IMR-90 (cell line): ENCODE results near the gene PCSK6. TPM values are rescaled to one million over a fixed set of nuclear protein-coding genes. Genes with fewer than 3 reads are reported as not detected.

Experiments
- ATAC-seq: fragments of 200-7000 bp; cut with Tn5 transposase; 2 replicates; pipeline ENCODE4 v1.9.1; 2020; ENCODE audit warnings: low read depth, mild to moderate bottlenecking, moderate library complexity
- BruUV-seq: library from RNA; stranded (reverse); fragments of 400-500 nt; replicated peaks from 2 replicates; lab custom pipeline; 2021; lab: Mats Ljungman, UMichigan
- CTCF ChIA-PET: fragments of 300-600 bp; formaldehyde crosslinking; extraction: SDS; loops from one replicate; lab custom pipeline; 2021; ENCODE audit warnings: antibody characterized with exemption; lab: Yijun Ruan, JAX
- POLR2A ChIA-PET: fragments of 300-600 bp; sonication (Branson Sonifier 250); formaldehyde crosslinking; loops from one replicate; lab custom pipeline; 2022; ENCODE audit warnings: antibody characterized with exemption; ENCODE audit not compliant: unreplicated experiment; lab: Charles Lee
- DNase-seq: peaks from one replicate; pipeline ENCODE4 v3.0.0; 2013
- H2AFZ ChIP-seq: replicated peaks from 2 replicates; pipeline ENCODE3; 2013; ENCODE audit warnings: low read length, mild to moderate bottlenecking; ENCODE audit not compliant: poor library complexity
- H2AK5ac ChIP-seq: 2 replicates; pipeline ENCODE4 v1.6.1; 2013; ENCODE audit warnings: low read depth, low read length, inconsistent platforms
- H2AK9ac ChIP-seq: replicated peaks from 2 replicates; pipeline ENCODE3; 2013; ENCODE audit warnings: mild to moderate bottlenecking, low read depth, low read length, moderate library complexity; ENCODE audit not compliant: poor library complexity
- H2BK120ac ChIP-seq: 2 replicates; pipeline ENCODE4 v1.6.1; 2013; ENCODE audit warnings: low read depth, low read length, inconsistent platforms
- H2BK15ac ChIP-seq: 3 replicates; pipeline ENCODE4 v1.6.1; 2013; ENCODE audit warnings: low read depth, low read length, inconsistent platforms
- H2BK20ac ChIP-seq: 2 replicates; pipeline ENCODE4 v1.6.1; 2013; ENCODE audit warnings: low read depth, mild to moderate bottlenecking, inconsistent platforms, low read length, moderate library complexity
- H2BK5ac ChIP-seq: 2 replicates; pipeline ENCODE4 v1.6.1; 2013; ENCODE audit warnings: mild to moderate bottlenecking, low read depth, low read length, inconsistent platforms; ENCODE audit not compliant: poor library complexity, severe bottlenecking
- H3K14ac ChIP-seq: replicated peaks from 2 replicates; pipeline ENCODE4 v1.6.1; 2013; ENCODE audit warnings: low read depth, low read length, inconsistent platforms
- H3K18ac ChIP-seq: 2 replicates; pipeline ENCODE4 v1.6.1; 2013; ENCODE audit warnings: low read depth, low read length, control low read depth
- H3K23ac ChIP-seq: 2 replicates; pipeline ENCODE4 v1.6.1; 2013; ENCODE audit warnings: low read depth, low read length, inconsistent platforms
- H3K27ac ChIP-seq: 2 replicates; pipeline ENCODE4 v1.5.1; 2013; ENCODE audit warnings: mild to moderate bottlenecking, control low read depth, low read length; ENCODE audit not compliant: insufficient read depth
- H3K27me3 ChIP-seq: 2 replicates; pipeline ENCODE4 v1.6.1; 2013; ENCODE audit warnings: low read length; ENCODE audit not compliant: control insufficient read depth, insufficient read depth
- H3K36me3 ChIP-seq: 2 replicates; pipeline ENCODE4 v1.6.1; 2013; ENCODE audit warnings: low read length, mixed read lengths; ENCODE audit not compliant: control insufficient read depth, insufficient read depth
- H3K4ac ChIP-seq: 2 replicates; pipeline ENCODE4 v1.6.1; 2013; ENCODE audit warnings: low read depth, low read length, inconsistent platforms
- H3K4me1 ChIP-seq: 2 replicates; pipeline ENCODE4 v1.6.1; 2013; ENCODE audit warnings: low read length, mixed read lengths; ENCODE audit not compliant: control insufficient read depth, insufficient read depth
- H3K4me2 ChIP-seq: 2 replicates; pipeline ENCODE4 v1.6.1; 2013; ENCODE audit warnings: low read depth, mild to moderate bottlenecking, control low read depth, low read length, moderate library complexity
- H3K4me3 ChIP-seq: 2 replicates; pipeline ENCODE4 v1.5.1; 2013; ENCODE audit warnings: low read depth, mild to moderate bottlenecking, control low read depth, low read length, moderate library complexity; ENCODE audit not compliant: insufficient read depth
- H3K56ac ChIP-seq: 2 replicates; pipeline ENCODE4 v1.6.1; 2013; ENCODE audit warnings: low read length, inconsistent platforms; ENCODE audit not compliant: insufficient read depth; ENCODE audit errors: extremely low read depth
- H3K79me1 ChIP-seq, 2 experiments: 2 replicates each; pipeline ENCODE4 v1.6.1; 2013; ENCODE audit warnings: low read length in 2 of 2, inconsistent platforms in 1 of 2, low read depth in 1 of 2
- H3K9ac ChIP-seq: 2 replicates; pipeline ENCODE4 v1.6.1; 2013; ENCODE audit warnings: low read depth, low read length, control low read depth
- H3K9me1 ChIP-seq: 2 replicates; pipeline ENCODE4 v1.6.1; 2013; ENCODE audit warnings: low read length, inconsistent platforms; ENCODE audit not compliant: insufficient read depth
- H3K9me3 ChIP-seq: 2 replicates; pipeline ENCODE4 v1.6.1; 2013; ENCODE audit warnings: low read length; ENCODE audit not compliant: control insufficient read depth, insufficient read depth
- H4K20me1 ChIP-seq: 2 replicates; pipeline ENCODE4 v1.6.1; 2013; ENCODE audit warnings: low read length, inconsistent platforms; ENCODE audit not compliant: insufficient read depth
- H4K5ac ChIP-seq: 2 replicates; pipeline ENCODE4 v1.6.1; 2013; ENCODE audit warnings: mild to moderate bottlenecking, low read depth, low read length, control low read depth
- H4K8ac ChIP-seq, 2 experiments: 2 replicates each; pipeline ENCODE4 v1.6.1; 2013; ENCODE audit warnings: low read depth in 2 of 2, low read length in 2 of 2, control low read depth in 1 of 2, inconsistent platforms in 1 of 2
- H4K91ac ChIP-seq: 2 replicates; pipeline ENCODE4 v1.6.1; 2013; ENCODE audit warnings: low read depth, low read length, inconsistent platforms; ENCODE audit not compliant: insufficient read depth
- BHLHE40 ChIP-seq: fragments of 150-350 bp; IDR thresholded peaks from 2 replicates; pipeline ENCODE4 v1.6.1; 2016; ENCODE audit warnings: mild to moderate bottlenecking, low read depth, low read length
- CEBPB ChIP-seq: IDR thresholded peaks from 2 replicates; pipeline ENCODE4 v1.6.1; 2012; ENCODE audit warnings: low read depth, low read length, improper control_type of control experiment
- CHD1 ChIP-seq: IDR thresholded peaks from 2 replicates; pipeline ENCODE4 v1.6.1; 2012; ENCODE audit warnings: low read depth, low read length, improper control_type of control experiment
- CTCF ChIP-seq: conservative IDR thresholded peaks from 2 replicates; pipeline ENCODE4 v1.5.1; 2012; ENCODE audit warnings: mild to moderate bottlenecking, low read depth, low read length, improper control_type of control experiment
- FOS ChIP-seq: fragments of 150-350 bp; IDR thresholded peaks from 2 replicates; pipeline ENCODE4 v1.6.1; 2016; ENCODE audit warnings: low read depth, low read length
- MAFK ChIP-seq: IDR thresholded peaks from 2 replicates; pipeline ENCODE4 v1.6.1; 2012; ENCODE audit warnings: low read depth, low read length, improper control_type of control experiment
- MAZ ChIP-seq: IDR thresholded peaks from 2 replicates; pipeline ENCODE4 v1.6.1; 2012; ENCODE audit warnings: low read depth, mild to moderate bottlenecking, low read length, improper control_type of control experiment, moderate library complexity, borderline replicate concordance
- MXI1 ChIP-seq: IDR thresholded peaks from 2 replicates; pipeline ENCODE4 v1.6.1; 2012; ENCODE audit warnings: low read depth, mild to moderate bottlenecking, low read length, moderate library complexity, borderline replicate concordance
- NFE2L2 ChIP-seq: fragments of 150-350 bp; IDR thresholded peaks from 2 replicates; pipeline ENCODE4 v1.6.1; 2016; ENCODE audit warnings: low read depth, mild to moderate bottlenecking, low read length
- POLR2A ChIP-seq: IDR thresholded peaks from 2 replicates; pipeline ENCODE4 v1.6.1; 2012; ENCODE audit warnings: mild to moderate bottlenecking, low read depth, low read length
- RAD21 ChIP-seq: IDR thresholded peaks from 2 replicates; pipeline ENCODE4 v1.6.1; 2012; ENCODE audit warnings: low read length, improper control_type of control experiment
- RCOR1 ChIP-seq: IDR thresholded peaks from 2 replicates; pipeline ENCODE4 v1.6.1; 2012; ENCODE audit warnings: mild to moderate bottlenecking, low read length, improper control_type of control experiment; ENCODE audit not compliant: insufficient replicate concordance
- RFX5 ChIP-seq: IDR thresholded peaks from 2 replicates; pipeline ENCODE4 v1.8.0; 2012; ENCODE audit warnings: low read depth, mild to moderate bottlenecking, low read length, moderate library complexity
- SMC3 ChIP-seq: fragments of 150-350 bp; IDR thresholded peaks from 2 replicates; pipeline ENCODE4 v1.6.1; 2016; ENCODE audit warnings: low read depth, mild to moderate bottlenecking, antibody characterized with exemption, low read length, moderate library complexity
- WGBS, 2 experiments: methylation state at CpG; one replicate each; pipeline versions ENCODE4 v1.1.5 to v1.1.7; 2013; ENCODE audit warnings: missing lambda C conversion rate in 2 of 2; ENCODE audit not compliant: insufficient read length in 1 of 2; ENCODE audit errors: extremely low coverage in 2 of 2; 5-methylcytosine and 5-hydroxymethylcytosine counted together
- dilution Hi-C: fragments of 300-500 bp; cut with HindIII; formaldehyde crosslinking; loops from one replicate; pipeline ENCODE4 v1.14.3; 2018; ENCODE audit warnings: low sequenced_read_pairs; ENCODE audit not compliant: unreplicated experiment
- in situ Hi-C: fragments of 300-500 bp; cut with MboI; formaldehyde crosslinking; loops from 3 replicates; pipeline ENCODE4 v1.14.3; 2019; ENCODE audit warnings: low sequenced_read_pairs, inconsistent platforms, mixed read lengths
- intact Hi-C: fragments of 100-400 bp; cut with micrococcal nuclease; formaldehyde crosslinking; loops from 2 replicates; pipeline ENCODE4 v1.10.0; 2022
- polyA plus RNA-seq, 3 experiments: library from polyadenylated mRNA; depleted of rRNA; stranded (reverse); fragments of >200 nt; gene quantifications; 2 replicates each; pipeline ENCODE4 v1.2.3, GENCODE V29; 2012; ENCODE audit warnings: low replicate concordance in 1 of 3
- total RNA-seq: library from RNA; depleted of rRNA; stranded (reverse); fragments of >200 nt; gene quantifications from 2 replicates; pipeline ENCODE4 v1.2.3, GENCODE V29; 2012
- TF ChIP-seq, protein P1 (sequence below): fragments of 150-350 bp; IDR thresholded peaks from 2 replicates; pipeline ENCODE4 v1.6.1; 2017; ENCODE audit warnings: mild to moderate bottlenecking, antibody characterized with exemption, low read length, low read depth
- TF ChIP-seq, protein P2 (sequence below): fragments of 150-350 bp; IDR thresholded peaks from 2 replicates; pipeline ENCODE4 v1.6.1; 2016; ENCODE audit warnings: low read depth, mild to moderate bottlenecking, low read length, moderate library complexity, borderline replicate concordance

The PCSK6 gene
- total and polyA plus RNA-seq, 2 of the 4 experiments (the other 2 are of a cell fraction), result not detected

GRCh38 chr15:101318839-101319238 is 170.7 kb downstream of the PCSK6 start:
- H3K9me3 ChIP-seq, result no peaks in the 10 kb centered on the region
- H3K4me3 ChIP-seq, result no peak overlapping the region
- H4K5ac ChIP-seq, result no peak overlapping the region
- H4K91ac ChIP-seq, result no peak overlapping the region
- H3K27me3 ChIP-seq, result peaks cover 44% of the 10 kb centered on the region
- H3K27ac ChIP-seq, result no peak overlapping the region
- BruUV-seq, result no TSS peak
- ChIA-PET POLR2A (no interaction called here), CTCF (interaction anchor here (0.7 kb wide), 1 partner anchor 260 kb away, joined by 3 read pairs; no protein-coding TSS in a partner anchor)
- no peaks in the 10 kb centered on the region for H3K36me3 ChIP-seq
- H3K4ac ChIP-seq, result no peak overlapping the region
- H3K4me1 ChIP-seq, result no peaks in the 10 kb centered on the region
- no peak overlapping the region for H2BK120ac ChIP-seq
- H2AK9ac ChIP-seq, result no peak overlapping the region
- H3K9ac ChIP-seq, result no peak overlapping the region
- H2AK5ac ChIP-seq, result no peak overlapping the region
- WGBS, 2 experiments, result 58% methylated on average over 3 of the region's 7 CpGs; no CpG with 5 or more reads in 1 of the 2 experiments
- H3K23ac ChIP-seq, result no peak overlapping the region
- no peak overlapping the region for H3K4me2 ChIP-seq
- H3K56ac ChIP-seq, result no peak overlapping the region
- no peaks in the 10 kb centered on the region for H4K20me1 ChIP-seq
- H3K9me1 ChIP-seq, result no peaks in the 10 kb centered on the region
- H2BK20ac ChIP-seq, result no peak overlapping the region
- H2BK5ac ChIP-seq, result no peak overlapping the region
- dilution Hi-C loops (no loop called here), in situ Hi-C loops (no loop called here), intact Hi-C loops (no loop called here)
- DNase-seq (no peak), ATAC-seq (no peak)
- no peak overlapping the region for H2AFZ ChIP-seq
- H3K14ac ChIP-seq, result no peak overlapping the region
- no peak overlapping the region for H4K8ac ChIP-seq
- no peaks in the 10 kb centered on the region for H3K79me1 ChIP-seq
- H3K18ac ChIP-seq, result no peak overlapping the region
- no peak overlapping the region for H2BK15ac ChIP-seq
- TF ChIP-seq FOS, result no peak
- no peak for TF ChIP-seq CHD1
- no peak for TF ChIP-seq CTCF
- TF ChIP-seq MAFK, result no peak
- TF ChIP-seq POLR2A, result no peak
- TF ChIP-seq MAZ, result no peak
- no peak for TF ChIP-seq NFE2L2
- no peak for TF ChIP-seq SMC3
- TF ChIP-seq BHLHE40, result no peak
- TF ChIP-seq, protein P1, sequence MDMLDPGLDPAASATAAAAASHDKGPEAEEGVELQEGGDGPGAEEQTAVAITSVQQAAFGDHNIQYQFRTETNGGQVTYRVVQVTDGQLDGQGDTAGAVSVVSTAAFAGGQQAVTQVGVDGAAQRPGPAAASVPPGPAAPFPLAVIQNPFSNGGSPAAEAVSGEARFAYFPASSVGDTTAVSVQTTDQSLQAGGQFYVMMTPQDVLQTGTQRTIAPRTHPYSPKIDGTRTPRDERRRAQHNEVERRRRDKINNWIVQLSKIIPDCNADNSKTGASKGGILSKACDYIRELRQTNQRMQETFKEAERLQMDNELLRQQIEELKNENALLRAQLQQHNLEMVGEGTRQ, result no peak
- TF ChIP-seq, protein P2, sequence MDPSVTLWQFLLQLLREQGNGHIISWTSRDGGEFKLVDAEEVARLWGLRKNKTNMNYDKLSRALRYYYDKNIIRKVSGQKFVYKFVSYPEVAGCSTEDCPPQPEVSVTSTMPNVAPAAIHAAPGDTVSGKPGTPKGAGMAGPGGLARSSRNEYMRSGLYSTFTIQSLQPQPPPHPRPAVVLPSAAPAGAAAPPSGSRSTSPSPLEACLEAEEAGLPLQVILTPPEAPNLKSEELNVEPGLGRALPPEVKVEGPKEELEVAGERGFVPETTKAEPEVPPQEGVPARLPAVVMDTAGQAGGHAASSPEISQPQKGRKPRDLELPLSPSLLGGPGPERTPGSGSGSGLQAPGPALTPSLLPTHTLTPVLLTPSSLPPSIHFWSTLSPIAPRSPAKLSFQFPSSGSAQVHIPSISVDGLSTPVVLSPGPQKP, result no peak
- no peak for TF ChIP-seq RAD21
- no peak for TF ChIP-seq RCOR1
- TF ChIP-seq MXI1, result no peak
- no peak for TF ChIP-seq CEBPB
- no peak for TF ChIP-seq RFX5
